ENCODE results near the gene SFSWAP.
"Not testable (repeated sequence)": the region's sequence is repeated elsewhere in the genome, so short reads cannot be mapped to it uniquely, and the experiment has no call there.

SFSWAP gene

GRCh38 chr12:131675126-131676080 is 35.5 kb upstream of the SFSWAP start:
- Histone ChIP-seq H3K36me3 (ENCODE audit: control insufficient read depth, low read length) (no peaks in the 10 kb centered on the region), H3K4me3 (ENCODE audit: low read length) (no peak overlapping the region), H3K9me2 (replicated peaks; ENCODE audit: control insufficient read depth, low read length) (no peaks in the 10 kb centered on the region), H3K27ac (ENCODE audit: low read depth, low read length) (no peak overlapping the region), H3K9me3 (ENCODE audit: control insufficient read depth, insufficient read depth, low read length) (no peaks in the 10 kb centered on the region), H3K4me2 (ENCODE audit: low read length) (no peak overlapping the region), H3K79me2 (ENCODE audit: control insufficient read depth, low read length) (no peaks in the 10 kb centered on the region), H3K4me1 (ENCODE audit: control insufficient read depth, low read length) (no peaks in the 10 kb centered on the region), H3F3A (ENCODE audit: control insufficient read depth, insufficient read depth) (no peaks in the 10 kb centered on the region), H4K20me1 (ENCODE audit: control insufficient read depth, insufficient read depth, low read depth, low read length) (no peaks in the 10 kb centered on the region), H3K27me3 (ENCODE audit: control insufficient read depth, low read length) (peaks cover 8% of the 10 kb centered on the region)
- no peak for TF ChIP-seq CTCF (IDR thresholded peaks at IDR 0.05; ENCODE audit: low read depth, low read length, poor library complexity, severe bottlenecking)
- TF ChIP-seq EZH2phosphoT487 (IDR thresholded peaks at IDR 0.05; ENCODE audit: borderline replicate concordance, low read length): no peak

GRCh38 chr12:131676544-131676943 is 34.3 kb upstream of the SFSWAP start:
- TF ChIP-seq CTCF (IDR thresholded peaks at IDR 0.05; ENCODE audit: low read depth, low read length, poor library complexity, severe bottlenecking) (no peak), EZH2phosphoT487 (IDR thresholded peaks at IDR 0.05; ENCODE audit: borderline replicate concordance, low read length) (no peak)
- H3K9me2 ChIP-seq (replicated peaks; ENCODE audit: control insufficient read depth, low read length): no peaks in the 10 kb centered on the region

GRCh38 chr12:131677067-131677466 is 33.8 kb upstream of the SFSWAP start:
- H3K4me2 ChIP-seq (ENCODE audit: low read length); H3F3A ChIP-seq (ENCODE audit: control insufficient read depth, insufficient read depth); H3K36me3 ChIP-seq (ENCODE audit: control insufficient read depth, low read length); H3K9me3 ChIP-seq (ENCODE audit: control insufficient read depth, insufficient read depth, low read length); H3K4me3 ChIP-seq (ENCODE audit: low read length); H3K27me3 ChIP-seq (ENCODE audit: control insufficient read depth, low read length); H3K79me2 ChIP-seq (ENCODE audit: control insufficient read depth, low read length); H3K9me2 ChIP-seq (replicated peaks; ENCODE audit: control insufficient read depth, low read length); H3K4me1 ChIP-seq (ENCODE audit: control insufficient read depth, low read length); H4K20me1 ChIP-seq (ENCODE audit: control insufficient read depth, insufficient read depth, low read depth, low read length); H3K27ac ChIP-seq (ENCODE audit: low read depth, low read length): not testable (repeated sequence)

More at GRCh38 chr12:131676544-131676943, 34.3 kb upstream of the SFSWAP start:
- Histone ChIP-seq H4K20me1 (ENCODE audit: control insufficient read depth, insufficient read depth, low read depth, low read length) (no peaks in the 10 kb centered on the region), H3K79me2 (ENCODE audit: control insufficient read depth, low read length) (no peaks in the 10 kb centered on the region), H3K9me3 (ENCODE audit: control insufficient read depth, insufficient read depth, low read length) (no peaks in the 10 kb centered on the region), H3F3A (ENCODE audit: control insufficient read depth, insufficient read depth) (no peaks in the 10 kb centered on the region), H3K36me3 (ENCODE audit: control insufficient read depth, low read length) (no peaks in the 10 kb centered on the region), H3K27ac (ENCODE audit: low read depth, low read length) (no peak overlapping the region), H3K27me3 (ENCODE audit: control insufficient read depth, low read length) (no peaks in the 10 kb centered on the region; the same call in 1 of the 2 replicates), H3K4me1 (ENCODE audit: control insufficient read depth, low read length) (peaks cover under 1% of the 10 kb centered on the region; the same call in 1 of the 2 replicates), H3K4me3 (ENCODE audit: low read length) (no peak overlapping the region), H3K4me2 (ENCODE audit: low read length) (no peak overlapping the region)

GRCh38 chr12:131677699-131678098 is 33.2 kb upstream of the SFSWAP start:
- Histone ChIP-seq H3K9me3 (ENCODE audit: control insufficient read depth, insufficient read depth, low read length) (no peaks in the 10 kb centered on the region), H3K36me3 (ENCODE audit: control insufficient read depth, low read length) (no peaks in the 10 kb centered on the region), H3K4me3 (ENCODE audit: low read length) (no peak overlapping the region), H3K9me2 (replicated peaks; ENCODE audit: control insufficient read depth, low read length) (no peaks in the 10 kb centered on the region), H3K79me2 (ENCODE audit: control insufficient read depth, low read length) (no peaks in the 10 kb centered on the region), H3F3A (ENCODE audit: control insufficient read depth, insufficient read depth) (no peaks in the 10 kb centered on the region), H3K27me3 (ENCODE audit: control insufficient read depth, low read length) (no peaks in the 10 kb centered on the region; the same call in 1 of the 2 replicates), H3K4me1 (ENCODE audit: control insufficient read depth, low read length) (peaks cover 12% of the 10 kb centered on the region), H3K27ac (ENCODE audit: low read depth, low read length) (no peak overlapping the region), H3K4me2 (ENCODE audit: low read length) (no peak overlapping the region), H4K20me1 (ENCODE audit: control insufficient read depth, insufficient read depth, low read depth, low read length) (no peaks in the 10 kb centered on the region)
- TF ChIP-seq EZH2phosphoT487 (IDR thresholded peaks at IDR 0.05; ENCODE audit: borderline replicate concordance, low read length) (no peak), CTCF (IDR thresholded peaks at IDR 0.05; ENCODE audit: low read depth, low read length, poor library complexity, severe bottlenecking) (no peak)

GRCh38 chr12:131678389-131679181 is 32.3 kb upstream of the SFSWAP start:
- H3F3A ChIP-seq (ENCODE audit: control insufficient read depth, insufficient read depth); H3K36me3 ChIP-seq (ENCODE audit: control insufficient read depth, low read length); H3K27me3 ChIP-seq (ENCODE audit: control insufficient read depth, low read length); H3K9me3 ChIP-seq (ENCODE audit: control insufficient read depth, insufficient read depth, low read length); H3K9me2 ChIP-seq (replicated peaks; ENCODE audit: control insufficient read depth, low read length); H3K27ac ChIP-seq (ENCODE audit: low read depth, low read length); H3K4me3 ChIP-seq (ENCODE audit: low read length); H3K79me2 ChIP-seq (ENCODE audit: control insufficient read depth, low read length); H3K4me2 ChIP-seq (ENCODE audit: low read length); H4K20me1 ChIP-seq (ENCODE audit: control insufficient read depth, insufficient read depth, low read depth, low read length): not testable (repeated sequence)
- peaks cover 16% of the 10 kb centered on the region for H3K4me1 ChIP-seq (ENCODE audit: control insufficient read depth, low read length)
